GM10248 (cell line): ENCODE results near the gene RTN4RL2.

ENCODE experiments used
- CTCF ChIA-PET: fragments of 300-600 bp; sonication (Branson Sonifier 250); formaldehyde crosslinking; extraction: SDS; loops from one replicate; lab custom pipeline; 2021; ENCODE audit warnings: antibody characterized with exemption; lab: Yijun Ruan, JAX
- POLR2A ChIA-PET: fragments of 350-650 bp; sonication (Branson Sonifier 250); formaldehyde crosslinking; extraction: SDS; loops from one replicate; lab custom pipeline; 2020; ENCODE audit warnings: antibody characterized with exemption; lab: Yijun Ruan, JAX
- DNase-seq: peaks from one replicate; pipeline ENCODE4 v3.0.0; 2012; ENCODE audit errors: extremely low spot score
- TF ChIP-seq, protein P1 (sequence below): IDR thresholded peaks from 2 replicates; pipeline ENCODE4 v1.5.1; 2012; ENCODE audit warnings: mild to moderate bottlenecking, low read depth; ENCODE audit errors: extremely low read depth, missing control alignments, control extremely low read depth

Gene RTN4RL2

DNA sequence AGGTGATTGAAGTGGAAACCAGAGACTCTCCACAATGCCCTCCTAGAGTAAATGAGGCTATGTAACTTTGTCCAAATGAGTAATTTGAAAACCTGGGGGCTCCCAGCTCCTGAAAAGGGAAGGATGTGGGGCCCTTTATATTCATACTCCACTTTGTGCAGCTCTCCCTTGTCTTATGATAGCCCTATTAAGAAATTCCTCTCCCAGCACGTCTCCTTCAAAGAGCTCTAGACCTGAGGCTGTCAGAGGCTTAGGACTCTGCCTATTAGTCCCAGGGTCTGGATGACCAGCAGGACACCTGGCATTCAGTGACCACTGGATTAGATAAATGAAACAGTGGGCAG, 53.1 kb downstream of the RTN4RL2 start:
- ChIA-PET CTCF (interaction anchor here (0.9 to 9.0 kb wide), 10 partner anchors 9 to 168 kb away, joined by 3 to 121 read pairs (median 4); partner anchors contain the start of genes RTN4RL2, TIMM10 and UBE2L6), POLR2A (no interaction called here)
- TF ChIP-seq, protein P1, sequence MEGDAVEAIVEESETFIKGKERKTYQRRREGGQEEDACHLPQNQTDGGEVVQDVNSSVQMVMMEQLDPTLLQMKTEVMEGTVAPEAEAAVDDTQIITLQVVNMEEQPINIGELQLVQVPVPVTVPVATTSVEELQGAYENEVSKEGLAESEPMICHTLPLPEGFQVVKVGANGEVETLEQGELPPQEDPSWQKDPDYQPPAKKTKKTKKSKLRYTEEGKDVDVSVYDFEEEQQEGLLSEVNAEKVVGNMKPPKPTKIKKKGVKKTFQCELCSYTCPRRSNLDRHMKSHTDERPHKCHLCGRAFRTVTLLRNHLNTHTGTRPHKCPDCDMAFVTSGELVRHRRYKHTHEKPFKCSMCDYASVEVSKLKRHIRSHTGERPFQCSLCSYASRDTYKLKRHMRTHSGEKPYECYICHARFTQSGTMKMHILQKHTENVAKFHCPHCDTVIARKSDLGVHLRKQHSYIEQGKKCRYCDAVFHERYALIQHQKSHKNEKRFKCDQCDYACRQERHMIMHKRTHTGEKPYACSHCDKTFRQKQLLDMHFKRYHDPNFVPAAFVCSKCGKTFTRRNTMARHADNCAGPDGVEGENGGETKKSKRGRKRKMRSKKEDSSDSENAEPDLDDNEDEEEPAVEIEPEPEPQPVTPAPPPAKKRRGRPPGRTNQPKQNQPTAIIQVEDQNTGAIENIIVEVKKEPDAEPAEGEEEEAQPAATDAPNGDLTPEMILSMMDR: no peak
- DNase-seq: no peak

DNA sequence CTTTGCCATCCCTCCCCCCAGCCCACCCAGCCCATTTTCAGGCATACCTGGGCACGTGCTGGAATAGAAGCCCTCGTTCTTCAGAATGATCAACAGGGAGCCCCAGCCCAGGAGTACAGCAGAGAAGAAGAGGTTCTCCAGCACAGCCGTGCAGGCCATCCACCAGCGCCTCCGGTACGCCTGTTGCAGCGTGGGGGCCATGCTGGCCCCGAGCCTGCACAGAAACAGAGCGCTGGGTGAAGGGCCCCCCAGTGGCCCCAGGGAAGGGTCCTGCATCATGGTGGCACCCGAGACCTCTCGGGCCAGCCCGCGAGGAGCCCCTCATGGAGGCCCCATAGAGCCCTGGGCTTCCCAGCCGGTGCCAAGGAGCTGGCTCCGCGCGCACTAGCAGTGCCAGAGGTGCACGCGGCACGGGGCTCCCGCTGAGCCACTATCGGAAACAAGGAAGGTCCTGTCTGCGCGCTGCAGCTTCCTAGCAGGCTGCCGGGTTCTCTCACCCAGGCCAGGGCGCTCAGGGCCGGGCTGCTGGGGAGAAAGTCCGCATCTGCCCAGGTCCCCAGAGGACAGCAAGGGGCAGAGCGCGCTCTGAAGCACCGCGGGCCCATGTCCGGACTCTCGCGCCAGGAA, 53.7 kb downstream of the RTN4RL2 start:
- ChIA-PET CTCF (interaction anchor here (0.8 to 9.0 kb wide), 11 partner anchors 8 to 168 kb away, joined by 3 to 121 read pairs (median 5); partner anchors contain the start of genes RTN4RL2, SLC43A3 and TIMM10), POLR2A (no interaction called here)

DNA sequence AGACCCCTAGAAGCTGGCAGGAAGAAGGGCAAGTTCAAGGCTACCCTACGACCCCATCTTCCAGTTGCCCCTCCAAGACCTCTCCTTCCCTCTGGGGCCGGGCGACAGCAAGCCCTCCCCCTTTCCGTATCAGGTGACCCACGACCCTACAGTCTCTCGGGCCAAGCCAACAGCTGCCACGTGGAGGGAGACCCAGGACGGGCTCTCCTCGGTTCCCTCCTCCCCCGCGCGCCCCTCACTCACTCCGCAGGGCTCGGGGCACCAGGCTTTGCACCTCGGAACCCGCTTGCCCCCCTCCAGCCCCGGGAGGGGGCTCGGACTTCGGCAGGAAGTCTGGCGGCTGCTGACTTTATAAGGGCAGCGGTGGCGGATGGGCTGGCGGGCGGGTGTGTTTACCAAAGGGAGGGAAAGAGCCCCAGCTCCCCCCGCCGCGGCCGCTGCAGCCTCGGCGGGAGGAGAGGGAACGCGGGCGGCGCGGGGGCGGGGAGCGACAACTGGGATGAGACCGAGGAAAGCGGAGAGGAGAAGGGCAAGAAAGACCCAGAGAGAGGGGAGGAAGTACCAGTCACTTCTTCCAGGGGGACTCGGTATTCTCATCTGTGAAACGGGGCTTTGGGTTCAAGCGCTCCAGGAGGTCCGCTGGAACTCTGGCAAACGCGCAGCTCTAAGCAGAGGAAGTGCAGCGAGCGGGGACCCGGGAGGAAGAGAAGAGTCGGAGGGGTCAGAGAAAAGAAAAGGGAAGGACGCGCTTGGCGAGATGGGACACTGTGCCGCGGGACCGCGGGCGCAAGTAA, 54.4 kb downstream of the RTN4RL2 start:
- ChIA-PET POLR2A (no interaction called here), CTCF (interaction anchor here (0.8 to 9.0 kb wide), 10 partner anchors 9 to 169 kb away, joined by 3 to 121 read pairs (median 5); partner anchors contain the start of genes RTN4RL2, SLC43A3 and TIMM10)
- TF ChIP-seq, protein P1: no peak
- peak; percentile 72 for DNase-seq

More for the DNA sequence above, 53.7 kb downstream of the RTN4RL2 start:
- TF ChIP-seq, protein P1: no peak
- DNase-seq: peak; percentile 45

DNA sequence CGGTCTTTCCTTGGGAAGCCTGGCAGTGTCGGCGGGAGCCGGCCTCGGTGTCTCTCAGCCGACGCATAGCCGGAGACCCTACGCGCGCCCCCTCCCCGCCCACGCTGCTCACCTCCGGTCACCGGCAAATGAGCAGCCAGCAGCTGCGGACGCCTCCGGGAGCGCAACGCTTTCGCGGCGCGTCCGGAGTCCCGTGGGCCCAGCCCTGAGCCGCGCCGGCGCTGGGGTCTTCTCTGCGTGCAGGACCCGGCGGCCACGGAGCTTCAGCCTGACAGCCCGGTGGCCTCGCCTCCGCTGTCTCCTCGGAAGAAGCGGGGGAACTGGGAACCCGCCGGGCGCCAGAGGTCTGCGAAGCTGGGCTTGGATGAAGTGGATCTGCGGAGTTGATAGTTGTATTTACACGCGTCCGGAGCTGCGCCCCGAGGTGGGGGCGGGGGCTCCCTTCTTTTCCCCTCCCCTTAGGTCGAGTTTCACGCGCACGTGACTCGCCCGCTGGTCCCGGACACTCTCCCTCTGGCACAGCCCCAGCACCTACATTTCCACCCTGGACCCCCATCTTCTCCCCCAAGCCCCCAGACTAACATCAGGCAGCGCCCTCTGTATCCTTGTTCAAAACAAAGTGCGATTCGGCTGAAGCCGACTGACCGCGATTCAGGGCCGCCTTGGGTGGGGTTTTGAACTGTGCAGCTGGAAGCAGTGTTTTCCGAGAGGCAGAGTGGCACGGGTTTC, 55.2 kb downstream of the RTN4RL2 start, which contains the start of gene SLC43A1:
Gene SLC43A1, minus strand, starts transcription at position 371 of the 729 bp plus-strand sequence. CDS start 1,591 bp downstream, outside the sequence.
- POLR2A ChIA-PET: no interaction called here
- DNase-seq: peak; percentile 66
- CTCF ChIA-PET: interaction anchor here (0.8 to 9.0 kb wide), 10 partner anchors 10 to 127 kb away, joined by 3 to 121 read pairs (median 5); partner anchors contain the start of genes RTN4RL2 and TIMM10
- TF ChIP-seq, protein P1: no peak

DNA sequence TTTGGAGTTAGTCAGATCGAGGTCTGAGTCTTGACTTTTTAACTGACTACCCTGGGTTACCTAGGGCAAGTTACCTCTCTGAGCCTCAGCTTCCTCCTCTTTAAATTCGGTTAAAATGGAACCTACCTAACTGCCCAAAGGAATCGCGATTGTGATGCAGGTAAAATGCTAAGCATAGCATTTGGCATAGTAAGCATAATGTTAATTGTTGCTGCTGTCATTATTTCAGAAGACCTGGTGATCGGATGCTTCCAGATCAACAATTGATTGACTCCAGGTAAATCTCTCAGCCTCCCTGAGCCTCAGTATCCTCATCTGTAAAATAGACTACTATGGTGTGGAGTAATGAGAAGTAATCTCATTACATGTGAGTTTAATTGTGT, 55.7 kb downstream of the RTN4RL2 start:
- ChIA-PET POLR2A (no interaction called here), CTCF (interaction anchor here (0.8 to 9.0 kb wide), 10 partner anchors 11 to 127 kb away, joined by 3 to 121 read pairs (median 5); partner anchors contain the start of genes RTN4RL2 and TIMM10)
- TF ChIP-seq, protein P1: no peak
- DNase-seq: no peak

DNA sequence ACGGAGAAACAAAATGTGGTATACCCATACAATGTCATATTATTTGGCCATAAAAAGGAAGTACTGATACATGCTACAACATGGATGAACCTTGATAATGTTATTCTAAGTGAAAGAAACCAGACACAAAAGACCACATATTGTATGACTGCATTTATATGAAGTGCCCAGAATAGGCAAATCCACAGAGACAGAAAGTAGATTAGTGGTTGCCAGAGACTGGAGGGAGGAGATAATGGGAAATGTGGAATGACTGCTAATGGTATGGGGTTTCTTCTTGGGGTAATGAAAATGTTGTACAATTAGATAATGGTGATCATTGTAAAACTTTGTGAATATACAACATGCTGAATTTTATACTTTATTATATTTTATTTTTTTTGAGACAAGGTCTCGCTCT, 60.8 kb downstream of the RTN4RL2 start:
- POLR2A ChIA-PET: no interaction called here
- CTCF ChIA-PET: interaction anchor here (1.0 to 9.0 kb wide), 3 partner anchors 6 to 120 kb away, joined by 4 to 121 read pairs (median 114); partner anchors contain the start of gene TIMM10
- DNase-seq: no peak
- TF ChIP-seq, protein P1: no peak
